ENCODE measurements around the gene NNMT. TPM values are rescaled to one million over a fixed set of nuclear protein-coding genes. Genes with fewer than 3 reads are reported as not detected.

The NNMT gene
- total and polyA plus RNA-seq, 2 donors (not counting 1 experiment from before 2014, with no cell fraction given), result not detected

DNA sequence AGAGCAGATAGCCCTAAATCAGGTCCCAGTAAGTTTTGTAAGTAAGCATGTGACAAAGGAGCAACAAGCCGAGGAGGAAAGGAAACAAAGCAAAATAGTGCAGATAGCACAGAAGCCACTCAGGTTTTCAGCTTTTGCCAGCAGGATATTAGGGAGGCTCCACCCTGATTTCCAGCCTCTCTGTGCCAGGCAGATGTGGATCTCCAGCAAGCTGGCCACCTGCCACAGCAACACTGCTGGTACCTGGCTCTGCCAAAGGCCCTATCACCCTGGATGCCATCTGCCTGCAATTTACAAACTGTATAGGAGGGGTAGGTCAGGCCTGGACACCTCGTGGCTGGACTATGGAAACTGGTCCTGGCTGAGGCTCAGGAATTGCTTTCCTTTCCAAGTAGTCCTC lies 12.2 kb upstream of the NNMT start:
- Mint-ChIP-seq H3K4me1 (no peaks in the 10 kb centered on the region), H3K27ac (no peak overlapping the region), H3K27me3 (peaks cover 13% of the 10 kb centered on the region), H3K4me3 (no peak overlapping the region), H3K9me3 (ENCODE audit: insufficient read depth) (no peaks in the 10 kb centered on the region)
- ChIA-PET POLR2A (no interaction called here), CTCF (no interaction called here)
- WGBS (ENCODE audit: insufficient coverage), result 86% methylated on average over 1 of the region's 2 CpGs
- TF ChIP-seq EZH2 (IDR thresholded peaks at IDR 0.05; ENCODE audit: borderline replicate concordance, insufficient read depth, low read depth, low read length, poor library complexity, severe bottlenecking), result no peak
- TF ChIP-seq, protein P1, sequence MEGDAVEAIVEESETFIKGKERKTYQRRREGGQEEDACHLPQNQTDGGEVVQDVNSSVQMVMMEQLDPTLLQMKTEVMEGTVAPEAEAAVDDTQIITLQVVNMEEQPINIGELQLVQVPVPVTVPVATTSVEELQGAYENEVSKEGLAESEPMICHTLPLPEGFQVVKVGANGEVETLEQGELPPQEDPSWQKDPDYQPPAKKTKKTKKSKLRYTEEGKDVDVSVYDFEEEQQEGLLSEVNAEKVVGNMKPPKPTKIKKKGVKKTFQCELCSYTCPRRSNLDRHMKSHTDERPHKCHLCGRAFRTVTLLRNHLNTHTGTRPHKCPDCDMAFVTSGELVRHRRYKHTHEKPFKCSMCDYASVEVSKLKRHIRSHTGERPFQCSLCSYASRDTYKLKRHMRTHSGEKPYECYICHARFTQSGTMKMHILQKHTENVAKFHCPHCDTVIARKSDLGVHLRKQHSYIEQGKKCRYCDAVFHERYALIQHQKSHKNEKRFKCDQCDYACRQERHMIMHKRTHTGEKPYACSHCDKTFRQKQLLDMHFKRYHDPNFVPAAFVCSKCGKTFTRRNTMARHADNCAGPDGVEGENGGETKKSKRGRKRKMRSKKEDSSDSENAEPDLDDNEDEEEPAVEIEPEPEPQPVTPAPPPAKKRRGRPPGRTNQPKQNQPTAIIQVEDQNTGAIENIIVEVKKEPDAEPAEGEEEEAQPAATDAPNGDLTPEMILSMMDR (IDR thresholded peaks at IDR 0.05), result no peak
- Histone ChIP-seq H2AFZ (ENCODE audit: insufficient read depth, low read depth, low read length, poor library complexity, severe bottlenecking) (no peak overlapping the region), H3K27ac (ENCODE audit: low read length in 2 of 2) (no peak overlapping the region), H3K27me3 (replicated peaks in 1 of 4; ENCODE audit: control extremely low read depth in 1 of 4, control insufficient read depth in 3 of 4, insufficient read depth in 4 of 4, low read length in 3 of 4) (peaks cover 0 to 6% (median 2%) of the 10 kb centered on the region in 4 experiments), H3K9me3 (ENCODE audit: control extremely low read depth in 1 of 3, control insufficient read depth in 2 of 3, insufficient read depth in 1 of 3, low read length in 2 of 3) (no peaks in the 10 kb centered on the region), H3K4me2 (replicated peaks; ENCODE audit: low read depth, low read length, poor library complexity, severe bottlenecking) (no peak overlapping the region), H3K79me2 (ENCODE audit: control insufficient read depth, insufficient read depth, low read length) (no peaks in the 10 kb centered on the region), H3K4me3 (ENCODE audit: control extremely low read depth in 1 of 5, extremely low read depth in 1 of 5, insufficient read depth in 1 of 5, low read depth in 2 of 5, low read length in 4 of 5) (no peak overlapping the region), H4K20me1 (ENCODE audit: control insufficient read depth, insufficient read depth, low read length, poor library complexity, severe bottlenecking) (no peaks in the 10 kb centered on the region), H3K36me3 (replicated peaks in 1 of 2; ENCODE audit: control extremely low read depth in 1 of 2, control insufficient read depth in 1 of 2, extremely low read depth in 1 of 2, insufficient read depth in 2 of 2, low read length in 1 of 2) (no peaks in the 10 kb centered on the region), H3K4me1 (ENCODE audit: control insufficient read depth in 2 of 2, insufficient read depth in 2 of 2, low read length in 2 of 2) (no peaks in the 10 kb centered on the region), H3K9ac (ENCODE audit: low read length) (no peak overlapping the region)
- intact Hi-C loops (cut with micrococcal nuclease), result no loop called here
- DNase-seq (no peak), ATAC-seq (ENCODE audit: low read depth) (no peak)

DNA sequence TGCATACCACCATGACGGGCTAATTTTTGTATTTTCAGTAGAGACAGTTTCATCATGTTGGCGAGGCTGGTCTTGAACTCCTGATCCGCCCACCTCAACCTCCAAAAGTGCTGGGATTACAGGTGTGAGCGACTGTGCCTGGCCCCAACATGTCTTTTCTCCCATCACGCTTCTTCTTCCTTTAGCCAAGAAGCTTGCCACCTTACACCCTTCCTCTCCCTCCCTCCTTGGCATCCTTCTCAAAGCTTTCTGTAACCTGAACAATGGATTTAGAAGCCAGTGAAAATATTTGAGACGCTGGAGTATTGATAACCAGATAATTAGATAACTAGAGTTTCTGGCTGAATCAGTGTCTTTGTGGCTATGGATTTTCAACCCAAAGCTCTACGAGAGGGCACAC lies 11.3 kb upstream of the NNMT start:
- H3K27ac Mint-ChIP-seq, result no peak overlapping the region
- 91% methylated on average over 7 of the region's 7 CpGs for WGBS (ENCODE audit: insufficient coverage)
- POLR2A ChIA-PET, result no interaction called here

More for the DNA sequence above, 11.3 kb upstream of the NNMT start:
- intact Hi-C loops (cut with micrococcal nuclease), result no loop called here
- Mint-ChIP-seq H3K4me3 (no peak overlapping the region), H3K9me3 (ENCODE audit: insufficient read depth) (no peaks in the 10 kb centered on the region), H3K27me3 (peaks cover 8% of the 10 kb centered on the region), H3K4me1 (no peaks in the 10 kb centered on the region)
- no peak overlapping the region for H2AFZ ChIP-seq (ENCODE audit: insufficient read depth, low read depth, low read length, poor library complexity, severe bottlenecking)
- no peaks in the 10 kb centered on the region for H3K4me1 ChIP-seq (ENCODE audit: control insufficient read depth in 2 of 2, insufficient read depth in 2 of 2, low read length in 2 of 2)
- no peak overlapping the region for H3K27ac ChIP-seq (ENCODE audit: low read length in 2 of 2)
- no peak for ATAC-seq (ENCODE audit: low read depth)
- H3K9me3 ChIP-seq (ENCODE audit: control extremely low read depth in 1 of 3, control insufficient read depth in 2 of 3, insufficient read depth in 1 of 3, low read length in 2 of 3), result no peaks in the 10 kb centered on the region
- H3K4me2 ChIP-seq (replicated peaks; ENCODE audit: low read depth, low read length, poor library complexity, severe bottlenecking), result no peak overlapping the region
- CTCF ChIA-PET, result no interaction called here
- DNase-seq, result no peak
- no peak overlapping the region for H3K9ac ChIP-seq (ENCODE audit: low read length)
- TF ChIP-seq, protein P1 (IDR thresholded peaks at IDR 0.05), result no peak
- TF ChIP-seq EZH2 (IDR thresholded peaks at IDR 0.05; ENCODE audit: borderline replicate concordance, insufficient read depth, low read depth, low read length, poor library complexity, severe bottlenecking), result no peak
- no peaks in the 10 kb centered on the region for H3K36me3 ChIP-seq (replicated peaks in 1 of 2; ENCODE audit: control extremely low read depth in 1 of 2, control insufficient read depth in 1 of 2, extremely low read depth in 1 of 2, insufficient read depth in 2 of 2, low read length in 1 of 2)
- H3K4me3 ChIP-seq (ENCODE audit: control extremely low read depth in 1 of 5, extremely low read depth in 1 of 5, insufficient read depth in 1 of 5, low read depth in 2 of 5, low read length in 4 of 5), result no peak overlapping the region
- H3K27me3 ChIP-seq (replicated peaks in 1 of 4; ENCODE audit: control extremely low read depth in 1 of 4, control insufficient read depth in 3 of 4, insufficient read depth in 4 of 4, low read length in 3 of 4), result peaks cover 0 to 4% (median 0%) of the 10 kb centered on the region in 4 experiments
- no peaks in the 10 kb centered on the region for H3K79me2 ChIP-seq (ENCODE audit: control insufficient read depth, insufficient read depth, low read length)
- no peaks in the 10 kb centered on the region for H4K20me1 ChIP-seq (ENCODE audit: control insufficient read depth, insufficient read depth, low read length, poor library complexity, severe bottlenecking)

All from B cell (primary cell).